ENCODE data around the gene MINDY4B.

MINDY4B gene

GRCh38 chr3:150825192-150825915 is 79.9 kb downstream of the MINDY4B start:
- no peak for TF ChIP-seq CTCF (conservative IDR thresholded peaks at IDR 0.05; ENCODE audit: low read depth)
- no peak overlapping the region for H3K27ac ChIP-seq
- no peak for DNase-seq (ENCODE audit: low spot score)
- POLR2A ChIA-PET (ENCODE audit: low non-redundant PET): no interaction called here
- CTCF ChIA-PET: interaction anchor here (0.7 to 0.9 kb wide), 2 partner anchors 12 to 343 kb away, joined by 3 read pairs; no protein-coding TSS in a partner anchor

- ChIA-PET CTCF (interaction anchor here (0.6 kb wide), 1 partner anchor 152 kb away, joined by 5 read pairs; no protein-coding TSS in a partner anchor), POLR2A (ENCODE audit: low non-redundant PET) (no interaction called here)
- no peak for TF ChIP-seq CTCF (conservative IDR thresholded peaks at IDR 0.05; ENCODE audit: low read depth)
- DNase-seq (ENCODE audit: low spot score): no peak
- H3K27ac ChIP-seq: no peak overlapping the region
Observed at GRCh38 chr3:150823277-150823676, 82.0 kb downstream of the MINDY4B start.

GRCh38 chr3:150822636-150823035 is 82.6 kb downstream of the MINDY4B start:
- CTCF ChIA-PET: interaction anchor here (0.6 kb wide), 2 partner anchors 496 to 510 kb away, joined by 3 read pairs; no protein-coding TSS in a partner anchor
- H3K27ac ChIP-seq: no peak overlapping the region
- no peak for TF ChIP-seq CTCF (conservative IDR thresholded peaks at IDR 0.05; ENCODE audit: low read depth)
- DNase-seq (ENCODE audit: low spot score): no peak
- POLR2A ChIA-PET (ENCODE audit: low non-redundant PET): no interaction called here

Measured in RWPE1 (cell line).